Lower leg skin (tissue), 4 donors: Measurements from ENCODE around the gene TMEM151A. TPM values are rescaled to one million over a fixed set of nuclear protein-coding genes. Genes with fewer than 3 reads are reported as not detected.
"Not testable (repeated sequence)": the region's sequence is repeated elsewhere in the genome, so short reads cannot be mapped to it uniquely, and the experiment has no call there.

Source experiments
- DNase-seq, 2 donors: peaks; one replicate each; pipeline ENCODE4 v3.0.0-alpha.2; 2019; ENCODE audit warnings: low spot score in 2 of 2
- H3K4me3 ChIP-seq: fragments of 200-600 bp; sonication (generic); 2 replicates; pipeline ENCODE4 v1.5.1; 2017; ENCODE audit warnings: mild to moderate bottlenecking, low read depth; ENCODE audit not compliant: poor library complexity, severe bottlenecking
- POLR2A ChIP-seq, 2 donors: fragments of 450-650 bp; IDR thresholded peaks; one replicate each; pipeline ENCODE4 v1.6.1; 2016 to 2017; ENCODE audit warnings: antibody characterized with exemption in 2 of 2, mild to moderate bottlenecking in 1 of 2, moderate library complexity in 1 of 2
- WGBS, 2 donors: methylation state at CpG; one replicate each; pipeline ENCODE4 v1.1.5; 2018; 5-methylcytosine and 5-hydroxymethylcytosine counted together
- intact Hi-C: fragments of 100-400 bp; cut with DNase I; formaldehyde crosslinking; loops from one replicate; pipeline ENCODE4 v1.15.0; 2023; ENCODE audit warnings: low total_unique reads
- total RNA-seq, 4 donors: library from RNA; depleted of rRNA; stranded (reverse); fragments of >200 nt; gene quantifications; one replicate each; pipeline ENCODE4 v1.1.0, GENCODE V29; 2016
- TF ChIP-seq, protein P1 (sequence below), 3 donors: fragments of 450-650 bp; IDR thresholded peaks; one replicate each; pipeline ENCODE4 v1.5.1; 2016; ENCODE audit warnings: antibody characterized with exemption in 3 of 3, mild to moderate bottlenecking in 3 of 3, moderate library complexity in 2 of 3

The TMEM151A gene
- total RNA-seq, 4 donors from 2014 or later, result not detected

DNA sequence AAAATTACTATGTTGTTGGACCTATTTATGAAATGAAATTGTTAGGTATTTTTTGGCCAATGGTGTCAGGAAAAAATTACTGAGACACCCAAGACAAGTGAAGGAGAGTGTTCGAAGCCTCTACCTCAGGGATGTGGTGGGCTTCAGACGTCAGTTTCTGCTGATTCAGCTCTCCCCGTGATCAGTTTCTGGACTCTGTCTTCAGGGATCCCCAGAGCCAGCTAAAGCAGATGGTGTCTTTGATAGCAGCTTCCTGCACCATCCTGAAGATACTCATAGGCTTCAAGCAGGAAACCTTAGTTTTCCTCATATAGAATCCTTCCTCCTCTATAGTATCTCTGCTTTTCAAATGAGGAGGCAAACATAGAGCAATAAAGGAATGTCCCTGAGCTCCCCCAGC, 17.8 kb downstream of the TMEM151A start:
- WGBS, 2 donors, result 72% methylated on average over 3 of the region's 3 CpGs
- intact Hi-C loops, result loop anchor here (5.0 kb wide), 1 partner anchor 78 kb away; no protein-coding TSS in a partner anchor
- no peak overlapping the region for H3K4me3 ChIP-seq
- DNase-seq, result no peak
- TF ChIP-seq POLR2A (IDR thresholded peaks at IDR 0.05), result no peak
- TF ChIP-seq, protein P1, sequence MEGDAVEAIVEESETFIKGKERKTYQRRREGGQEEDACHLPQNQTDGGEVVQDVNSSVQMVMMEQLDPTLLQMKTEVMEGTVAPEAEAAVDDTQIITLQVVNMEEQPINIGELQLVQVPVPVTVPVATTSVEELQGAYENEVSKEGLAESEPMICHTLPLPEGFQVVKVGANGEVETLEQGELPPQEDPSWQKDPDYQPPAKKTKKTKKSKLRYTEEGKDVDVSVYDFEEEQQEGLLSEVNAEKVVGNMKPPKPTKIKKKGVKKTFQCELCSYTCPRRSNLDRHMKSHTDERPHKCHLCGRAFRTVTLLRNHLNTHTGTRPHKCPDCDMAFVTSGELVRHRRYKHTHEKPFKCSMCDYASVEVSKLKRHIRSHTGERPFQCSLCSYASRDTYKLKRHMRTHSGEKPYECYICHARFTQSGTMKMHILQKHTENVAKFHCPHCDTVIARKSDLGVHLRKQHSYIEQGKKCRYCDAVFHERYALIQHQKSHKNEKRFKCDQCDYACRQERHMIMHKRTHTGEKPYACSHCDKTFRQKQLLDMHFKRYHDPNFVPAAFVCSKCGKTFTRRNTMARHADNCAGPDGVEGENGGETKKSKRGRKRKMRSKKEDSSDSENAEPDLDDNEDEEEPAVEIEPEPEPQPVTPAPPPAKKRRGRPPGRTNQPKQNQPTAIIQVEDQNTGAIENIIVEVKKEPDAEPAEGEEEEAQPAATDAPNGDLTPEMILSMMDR (IDR thresholded peaks at IDR 0.05), result no peak

GRCh38 chr11:66310324-66310723, 18.6 kb downstream of the TMEM151A start:
- peak in 1 of 2 donors; percentile 83 for DNase-seq
- TF ChIP-seq, protein P1 (IDR thresholded peaks at IDR 0.05), result no peak
- no peak for TF ChIP-seq POLR2A (IDR thresholded peaks at IDR 0.05)
- intact Hi-C loops, result no loop called here
- 77 to 90% methylated on average over 8 of the region's 8 CpGs for WGBS, 2 donors
- no peak overlapping the region for H3K4me3 ChIP-seq

GRCh38 chr11:66310803-66311440, 19.2 kb downstream of the TMEM151A start:
- DNase-seq, H3K4me3 ChIP-seq, intact Hi-C loops: not testable (repeated sequence)
- WGBS, 2 donors, result 79 to 82% methylated on average over 18 of the region's 18 CpGs

DNA sequence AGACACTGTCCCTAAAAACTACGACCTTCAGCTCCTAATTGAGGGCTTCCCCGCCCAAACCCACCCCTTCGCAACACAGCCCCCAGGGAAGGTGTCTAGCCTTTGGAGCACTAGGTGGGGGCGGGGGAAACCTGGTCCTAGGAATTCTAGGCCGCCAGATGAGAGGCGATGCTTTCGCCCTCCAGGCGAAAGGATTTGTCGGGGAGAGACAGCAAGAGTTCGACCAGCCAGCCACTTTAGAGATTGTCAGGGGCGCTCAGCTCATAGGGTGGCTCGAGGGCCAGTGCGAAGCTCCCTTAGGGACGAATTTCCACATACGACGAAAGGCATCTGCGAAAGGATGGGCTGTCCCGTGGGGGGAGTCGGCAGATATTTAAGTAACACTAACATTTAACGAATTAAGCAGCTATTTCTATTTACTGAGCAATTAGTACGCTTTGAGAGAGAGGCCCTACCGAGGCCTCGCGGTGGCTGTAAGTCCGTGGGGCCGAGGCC, 19.8 kb downstream of the TMEM151A start:
- H3K4me3 ChIP-seq, result no peak overlapping the region
- TF ChIP-seq POLR2A (IDR thresholded peaks at IDR 0.05), result no peak
- TF ChIP-seq, protein P1 (IDR thresholded peaks at IDR 0.05), result no peak
- no peak for DNase-seq
- 22 to 30% methylated on average over 26 of the region's 26 CpGs for WGBS, 2 donors
- intact Hi-C loops, result no loop called here

DNA sequence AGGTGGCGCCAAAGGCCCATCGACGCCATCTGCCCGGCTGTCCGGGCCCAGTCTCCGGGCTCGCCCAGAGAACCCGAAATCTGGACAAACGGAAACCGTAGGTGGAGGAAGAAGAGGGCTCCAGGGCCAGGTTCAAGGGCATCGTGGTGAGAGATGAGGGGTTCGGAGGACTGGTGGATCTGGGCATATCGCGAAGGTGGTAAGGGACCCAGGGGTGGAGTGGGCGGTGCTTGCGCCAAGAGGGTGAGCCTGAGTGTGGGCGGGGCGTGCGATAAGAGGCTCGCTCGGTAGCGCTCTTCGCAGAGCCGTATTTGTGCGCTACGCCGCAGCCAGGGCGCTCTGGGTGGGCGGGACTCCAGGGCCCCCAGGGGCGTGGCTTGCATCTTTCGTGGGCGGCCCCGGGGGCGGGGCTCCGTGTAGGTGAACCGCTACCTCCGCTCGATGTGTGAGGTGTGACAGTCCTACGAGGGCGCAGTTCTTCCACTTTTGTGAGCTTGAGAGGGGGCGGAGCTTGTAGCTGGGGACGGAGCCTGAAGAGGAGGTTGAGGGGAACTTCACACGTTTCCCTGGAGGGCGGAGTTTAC, 20.4 kb downstream of the TMEM151A start:
- peak; percentile 93 to 98 for DNase-seq
- H3K4me3 ChIP-seq, result peak overlapping the region; percentile 30
- 0% methylated on average over 33 to 38 of the region's 44 CpGs for WGBS, 2 donors
- intact Hi-C loops, result no loop called here
- no peak for TF ChIP-seq POLR2A (IDR thresholded peaks at IDR 0.05)
- TF ChIP-seq, protein P1 (IDR thresholded peaks at IDR 0.05), result peak in 1 of 3 donors; percentile 74

GRCh38 chr11:66312549-66313320, 21.0 kb downstream of the TMEM151A start:
- 3 to 5% methylated on average over 16 to 19 of the region's 52 CpGs for WGBS, 2 donors
- intact Hi-C loops, result no loop called here
- DNase-seq, result peak; percentile 99 to 100
- H3K4me3 ChIP-seq, result peak overlapping the region; percentile 30
- TF ChIP-seq, protein P1 (IDR thresholded peaks at IDR 0.05), result no peak
- TF ChIP-seq POLR2A (IDR thresholded peaks at IDR 0.05), result no peak
